Loucy (cell line): ENCODE measurements around the gene ARHGEF10L.

ENCODE experiments used
- H2AFZ ChIP-seq: fragments of 200-600 bp; sonication (generic); 2 replicates; pipeline ENCODE4 v1.6.0; 2016; ENCODE audit warnings: antibody characterized with exemption, mild to moderate bottlenecking, low read length, moderate library complexity
- H3F3A ChIP-seq: fragments of 200-600 bp; 2 replicates; pipeline ENCODE4 v1.6.0; 2016; ENCODE audit warnings: antibody characterized with exemption, low read depth, mild to moderate bottlenecking
- H3K27me3 ChIP-seq: fragments of 200-600 bp; sonication (generic); 2 replicates; pipeline ENCODE4 v1.6.1; 2014; ENCODE audit warnings: low read length, mild to moderate bottlenecking; ENCODE audit not compliant: insufficient read depth, poor library complexity, severe bottlenecking
- H3K36me3 ChIP-seq: fragments of 200-600 bp; sonication (generic); 2 replicates; pipeline ENCODE4 v1.6.1; 2016; ENCODE audit warnings: low read length; ENCODE audit not compliant: insufficient read depth
- H3K4me1 ChIP-seq: fragments of 200-600 bp; sonication (generic); 2 replicates; pipeline ENCODE4 v1.5.1; 2014; ENCODE audit warnings: low read length, mild to moderate bottlenecking; ENCODE audit not compliant: insufficient read depth, poor library complexity, severe bottlenecking
- H3K4me2 ChIP-seq: fragments of 200-600 bp; sonication (generic); 2 replicates; pipeline ENCODE4 v1.6.0; 2014; ENCODE audit warnings: antibody characterized with exemption, low read length, low read depth, mild to moderate bottlenecking; ENCODE audit not compliant: poor library complexity, severe bottlenecking
- H3K4me3 ChIP-seq: fragments of 200-600 bp; sonication (generic); 2 replicates; pipeline ENCODE4 v1.5.1; 2014; ENCODE audit warnings: low read length, mild to moderate bottlenecking, mixed read lengths; ENCODE audit not compliant: poor library complexity, severe bottlenecking
- H3K79me2 ChIP-seq: fragments of 200-600 bp; sonication (generic); 2 replicates; pipeline ENCODE4 v1.6.1; 2014; ENCODE audit warnings: low read length; ENCODE audit not compliant: insufficient read depth
- H3K9ac ChIP-seq: fragments of 200-600 bp; sonication (generic); 2 replicates; pipeline ENCODE4 v1.6.0; 2014; ENCODE audit warnings: mild to moderate bottlenecking, low read depth, low read length, moderate library complexity; ENCODE audit not compliant: poor library complexity, severe bottlenecking
- H3K9me2 ChIP-seq: fragments of 200-600 bp; sonication (generic); replicated peaks from 2 replicates; pipeline ENCODE4 v1.6.1; 2016; ENCODE audit warnings: low read depth, low read length, mixed read lengths
- H3K9me3 ChIP-seq: fragments of 200-600 bp; sonication (generic); 2 replicates; pipeline ENCODE4 v1.6.1; 2014; ENCODE audit warnings: mild to moderate bottlenecking, antibody characterized with exemption, low read length, low read depth; ENCODE audit not compliant: insufficient read depth
- H4K20me1 ChIP-seq: fragments of 200-600 bp; sonication (generic); 2 replicates; pipeline ENCODE4 v1.6.0; 2014; ENCODE audit warnings: antibody characterized with exemption, low read length, mild to moderate bottlenecking; ENCODE audit not compliant: insufficient read depth, poor library complexity, severe bottlenecking
- EZH2phosphoT487 ChIP-seq: fragments of 200-600 bp; IDR thresholded peaks from 2 replicates; pipeline ENCODE4 v1.6.1; 2018; ENCODE audit warnings: antibody characterized with exemption, mild to moderate bottlenecking, moderate library complexity, borderline replicate concordance
- TF ChIP-seq, protein P1 (sequence below): fragments of 200-600 bp; sonication (generic); conservative IDR thresholded peaks from 2 replicates; pipeline ENCODE4 v1.5.1; 2014; ENCODE audit warnings: mild to moderate bottlenecking, antibody characterized with exemption, low read length

Gene ARHGEF10L

GRCh38 chr1:17576519-17576853 lies 37.0 kb downstream of the ARHGEF10L start:
- no peaks in the 10 kb centered on the region for H3K79me2 ChIP-seq
- H3K9me3 ChIP-seq, result no peaks in the 10 kb centered on the region
- H3K4me2 ChIP-seq, result no peak overlapping the region
- TF ChIP-seq, protein P1, sequence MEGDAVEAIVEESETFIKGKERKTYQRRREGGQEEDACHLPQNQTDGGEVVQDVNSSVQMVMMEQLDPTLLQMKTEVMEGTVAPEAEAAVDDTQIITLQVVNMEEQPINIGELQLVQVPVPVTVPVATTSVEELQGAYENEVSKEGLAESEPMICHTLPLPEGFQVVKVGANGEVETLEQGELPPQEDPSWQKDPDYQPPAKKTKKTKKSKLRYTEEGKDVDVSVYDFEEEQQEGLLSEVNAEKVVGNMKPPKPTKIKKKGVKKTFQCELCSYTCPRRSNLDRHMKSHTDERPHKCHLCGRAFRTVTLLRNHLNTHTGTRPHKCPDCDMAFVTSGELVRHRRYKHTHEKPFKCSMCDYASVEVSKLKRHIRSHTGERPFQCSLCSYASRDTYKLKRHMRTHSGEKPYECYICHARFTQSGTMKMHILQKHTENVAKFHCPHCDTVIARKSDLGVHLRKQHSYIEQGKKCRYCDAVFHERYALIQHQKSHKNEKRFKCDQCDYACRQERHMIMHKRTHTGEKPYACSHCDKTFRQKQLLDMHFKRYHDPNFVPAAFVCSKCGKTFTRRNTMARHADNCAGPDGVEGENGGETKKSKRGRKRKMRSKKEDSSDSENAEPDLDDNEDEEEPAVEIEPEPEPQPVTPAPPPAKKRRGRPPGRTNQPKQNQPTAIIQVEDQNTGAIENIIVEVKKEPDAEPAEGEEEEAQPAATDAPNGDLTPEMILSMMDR, result no peak
- TF ChIP-seq EZH2phosphoT487, result no peak
- H3K36me3 ChIP-seq, result no peaks in the 10 kb centered on the region
- no peaks in the 10 kb centered on the region for H3F3A ChIP-seq
- no peak overlapping the region for H2AFZ ChIP-seq
- H3K9me2 ChIP-seq, result no peaks in the 10 kb centered on the region
- no peak overlapping the region for H3K4me3 ChIP-seq
- peaks cover 22% of the 10 kb centered on the region for H3K4me1 ChIP-seq
- no peaks in the 10 kb centered on the region for H4K20me1 ChIP-seq
- H3K27me3 ChIP-seq, result no peaks in the 10 kb centered on the region
- no peak overlapping the region for H3K9ac ChIP-seq

- H3K9me3 ChIP-seq, result no peaks in the 10 kb centered on the region
- no peaks in the 10 kb centered on the region for H3F3A ChIP-seq
- no peak overlapping the region for H3K9ac ChIP-seq
- no peaks in the 10 kb centered on the region for H3K36me3 ChIP-seq
- H4K20me1 ChIP-seq, result no peaks in the 10 kb centered on the region
- H3K4me1 ChIP-seq, result peaks cover 35% of the 10 kb centered on the region
- H3K4me2 ChIP-seq, result no peak overlapping the region
- TF ChIP-seq EZH2phosphoT487, result no peak
- TF ChIP-seq, protein P1, result no peak
- no peaks in the 10 kb centered on the region for H3K27me3 ChIP-seq
- H3K9me2 ChIP-seq, result no peaks in the 10 kb centered on the region
- H2AFZ ChIP-seq, result no peak overlapping the region
- no peaks in the 10 kb centered on the region for H3K79me2 ChIP-seq
- H3K4me3 ChIP-seq, result no peak overlapping the region
These were observed 38.4 kb downstream of the ARHGEF10L start for GRCh38 chr1:17577907-17578297.

DNA sequence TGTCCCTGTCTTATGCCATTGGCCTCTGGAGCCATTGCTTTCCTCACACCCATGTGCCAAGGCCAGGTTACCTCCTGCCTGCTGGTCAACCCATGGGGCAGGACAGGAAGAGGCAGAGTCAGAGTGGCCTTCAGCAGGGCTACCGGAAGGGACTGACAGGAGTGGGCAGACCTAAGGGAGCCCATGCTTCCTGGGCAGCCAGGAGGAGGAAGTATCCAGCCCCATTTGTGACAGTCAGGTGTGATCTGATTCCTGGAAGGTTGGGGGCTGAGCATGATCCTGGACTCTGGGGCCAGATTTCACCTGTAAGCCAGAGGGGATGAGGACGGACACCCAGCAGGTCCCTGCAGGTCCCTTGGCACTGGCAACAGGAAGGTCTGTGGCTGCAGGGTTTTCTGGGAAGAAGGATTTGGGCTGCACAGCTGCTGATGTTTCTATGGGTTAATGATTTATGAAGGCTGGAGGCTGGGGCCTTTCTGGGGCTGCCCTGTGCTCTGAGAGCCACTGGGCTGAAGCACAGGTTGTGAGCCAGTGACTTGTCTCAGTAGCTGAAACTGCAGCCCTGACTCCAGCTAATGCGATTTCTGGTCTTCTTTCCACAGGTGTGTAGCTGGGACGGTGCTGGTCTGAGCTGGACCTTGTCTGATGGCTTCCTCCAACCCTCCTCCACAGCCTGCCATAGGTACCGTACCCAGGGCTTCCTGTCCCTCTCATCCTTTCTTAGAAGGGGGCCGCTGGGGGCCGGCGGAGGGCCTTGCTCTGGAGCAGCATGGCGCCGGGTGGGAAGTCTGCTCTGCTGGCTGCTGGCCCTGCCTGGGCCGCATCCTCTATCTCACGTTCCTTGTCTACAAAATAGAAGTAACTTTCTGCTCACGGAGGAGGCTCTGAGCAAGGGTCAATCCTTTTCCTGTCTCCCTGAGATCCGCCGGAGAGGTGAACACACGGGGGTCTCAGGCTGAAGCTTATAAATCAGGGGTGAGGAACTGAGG lies 40.7 kb downstream of the ARHGEF10L start:
- no peaks in the 10 kb centered on the region for H4K20me1 ChIP-seq
- peaks cover 30% of the 10 kb centered on the region for H3K4me1 ChIP-seq
- H2AFZ ChIP-seq, result peak overlapping the region; percentile 44; the same call in 1 of the 2 replicates
- peak overlapping the region; percentile 83 for H3K4me2 ChIP-seq
- peak overlapping the region; percentile 69 for H3K9ac ChIP-seq
- H3K4me3 ChIP-seq, result no peak overlapping the region
- H3K36me3 ChIP-seq, result no peaks in the 10 kb centered on the region
- no peaks in the 10 kb centered on the region for H3K79me2 ChIP-seq
- no peak for TF ChIP-seq EZH2phosphoT487
- TF ChIP-seq, protein P1, result no peak
- H3K27me3 ChIP-seq, result no peaks in the 10 kb centered on the region
- H3K9me3 ChIP-seq, result no peaks in the 10 kb centered on the region
- no peaks in the 10 kb centered on the region for H3K9me2 ChIP-seq
- no peaks in the 10 kb centered on the region for H3F3A ChIP-seq
